Tibial nerve (tissue), 4 donors: ENCODE data around the gene TTC16. TPM values are rescaled to one million over a fixed set of nuclear protein-coding genes. Genes with fewer than 3 reads are reported as not detected.
A peak's percentile ranks its signal among the peaks of the same experiment; 100 is the strongest.

Experiments used
- DNase-seq, 2 donors: peaks; one replicate each; pipeline ENCODE4 v3.0.0-alpha.2; 2019; ENCODE audit warnings: low spot score in 2 of 2
- H3K27ac ChIP-seq, 4 donors: fragments of 200-600 bp; sonication (generic) in 3 of 4; one replicate each; pipeline ENCODE4 v1.5.1; 2017 to 2019; ENCODE audit warnings: mild to moderate bottlenecking in 1 of 4
- H3K27me3 ChIP-seq, 2 donors: fragments of 200-600 bp; sonication (generic) in 1 of 2; one replicate each; pipeline versions ENCODE4 v1.5.1 to v1.6.0; 2017 to 2019
- H3K36me3 ChIP-seq, 3 donors: fragments of 200-600 bp; sonication (generic); one replicate each; pipeline ENCODE4 v1.5.1; 2018 to 2019
- H3K4me1 ChIP-seq, 4 donors: fragments of 200-600 bp; sonication (generic) in 3 of 4; one replicate each; pipeline ENCODE4 v1.5.1; 2017 to 2019
- H3K4me3 ChIP-seq, 4 donors: fragments of 200-600 bp; sonication (generic) in 3 of 4; one replicate each; pipeline ENCODE4 v1.5.1; 2017 to 2019; ENCODE audit warnings: mild to moderate bottlenecking in 1 of 4, moderate library complexity in 1 of 4
- H3K9me3 ChIP-seq, 4 donors: fragments of 200-600 bp; sonication (generic) in 3 of 4; one replicate each; pipeline ENCODE4 v1.5.1; 2017 to 2019
- CTCF ChIP-seq, 5 experiments: fragments of 200-600 bp in 3 of 5; fragments of 450-650 bp in 2 of 5; sonication (generic) in 3 of 5; IDR thresholded peaks; one replicate each; pipeline ENCODE4 v1.5.1; 2016 to 2019; ENCODE audit warnings: antibody characterized with exemption in 5 of 5, mild to moderate bottlenecking in 3 of 5, moderate library complexity in 2 of 5
- EP300 ChIP-seq, 2 donors: sonication (generic); formaldehyde crosslinking; IDR thresholded peaks; one replicate each; pipeline ENCODE4 v1.6.1; 2017; ENCODE audit warnings: antibody characterized with exemption in 2 of 2, mild to moderate bottlenecking in 1 of 2
- POLR2A ChIP-seq, 2 donors: fragments of 450-650 bp; IDR thresholded peaks; one replicate each; pipeline ENCODE4 v1.6.1; 2017; ENCODE audit warnings: antibody characterized with exemption in 2 of 2, mild to moderate bottlenecking in 2 of 2, moderate library complexity in 2 of 2
- WGBS, 2 donors: methylation state at CpG; one replicate each; pipeline ENCODE4 v1.1.5; 2018; 5-methylcytosine and 5-hydroxymethylcytosine counted together
- total RNA-seq, 4 donors: library from RNA; depleted of rRNA; stranded (reverse); fragments of >200 nt; gene quantifications; one replicate each; pipeline ENCODE4 v1.1.0, GENCODE V29; 2016

TTC16 gene
- total RNA-seq, 4 donors from 2014 or later = 0.30 TPM; not detected in 3

DNA sequence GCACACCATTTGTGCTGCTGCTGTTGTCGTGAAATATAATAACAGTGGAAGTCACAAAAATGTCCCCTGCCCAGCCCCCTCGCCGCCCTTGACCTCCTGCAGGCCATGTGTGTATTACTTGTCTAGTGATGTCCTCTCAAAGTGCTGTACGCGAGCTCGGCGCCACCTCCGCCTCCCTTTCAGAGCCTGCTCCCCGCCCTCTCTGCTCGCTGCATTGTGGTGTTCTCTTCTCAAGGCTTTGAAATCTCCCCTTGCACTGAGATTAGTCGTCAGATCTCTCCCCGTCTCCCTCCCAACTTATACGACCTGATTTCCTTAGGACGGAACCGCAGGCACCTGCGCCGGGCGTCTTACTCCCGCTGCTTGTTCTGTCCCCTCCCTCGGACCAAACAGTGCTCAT lies 23.8 kb upstream of the TTC16 start:
- WGBS, 2 donors = 75 to 77% methylated on average over 20 of the region's 20 CpGs
- TF ChIP-seq POLR2A (IDR thresholded peaks at IDR 0.05) (no peak), CTCF (IDR thresholded peaks at IDR 0.05) (no peak), EP300 (IDR thresholded peaks at IDR 0.05) (no peak)
- DNase-seq = no peak
- no peaks in the 10 kb centered on the region for H3K27me3 ChIP-seq
- peaks cover 0 to 68% (median 0%) of the 10 kb centered on the region in 3 donors for H3K36me3 ChIP-seq
- no peak overlapping the region for H3K27ac ChIP-seq
- H3K9me3 ChIP-seq = no peaks in the 10 kb centered on the region
- H3K4me3 ChIP-seq = no peak overlapping the region
- H3K4me1 ChIP-seq = peaks cover 0 to 9% (median 0%) of the 10 kb centered on the region in 4 donors

- DNase-seq = no peak
- Histone ChIP-seq H3K4me1 (peaks cover 0 to 9% (median 0%) of the 10 kb centered on the region in 4 donors), H3K9me3 (no peaks in the 10 kb centered on the region), H3K27me3 (no peaks in the 10 kb centered on the region), H3K4me3 (no peak overlapping the region), H3K27ac (no peak overlapping the region), H3K36me3 (peaks cover 0 to 57% (median 0%) of the 10 kb centered on the region in 3 donors)
- whole genome bisulfite sequencing, 2 donors = 83 to 91% methylated on average over 10 of the region's 10 CpGs
- TF ChIP-seq EP300 (IDR thresholded peaks at IDR 0.05) (no peak), CTCF (IDR thresholded peaks at IDR 0.05) (no peak), POLR2A (IDR thresholded peaks at IDR 0.05) (no peak)
These were observed 22.7 kb upstream of the TTC16 start for GRCh38 chr9:127693143-127693542.

DNA sequence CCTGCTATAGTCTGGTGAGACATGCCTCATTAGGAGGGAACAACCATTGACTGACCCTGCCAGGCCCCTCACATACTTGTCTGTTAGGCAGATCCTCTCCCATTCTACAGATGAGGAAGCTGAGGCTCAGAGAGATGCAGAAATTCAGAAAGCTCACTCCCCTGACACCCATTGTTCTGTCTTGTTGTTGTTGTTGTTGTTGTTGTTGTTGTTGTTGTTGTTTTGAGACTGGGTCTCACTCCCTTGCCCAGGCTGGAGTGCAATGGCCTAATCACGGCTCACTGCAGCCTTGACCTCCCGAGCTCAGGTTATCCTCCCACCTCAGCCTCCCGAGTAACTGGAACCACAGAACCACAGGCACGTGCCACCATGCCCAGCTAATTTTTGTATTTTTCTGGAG lies 22.2 kb upstream of the TTC16 start:
- peaks cover 0 to 12% (median 0%) of the 10 kb centered on the region in 4 donors for H3K4me1 ChIP-seq
- no peak overlapping the region for H3K27ac ChIP-seq
- WGBS, 2 donors = 86 to 91% methylated on average over 4 of the region's 4 CpGs
- H3K27me3 ChIP-seq = no peaks in the 10 kb centered on the region
- H3K36me3 ChIP-seq = peaks cover 0 to 52% (median 0%) of the 10 kb centered on the region in 3 donors
- DNase-seq = no peak
- TF ChIP-seq CTCF (IDR thresholded peaks at IDR 0.05) (no peak), EP300 (IDR thresholded peaks at IDR 0.05) (no peak), POLR2A (IDR thresholded peaks at IDR 0.05) (no peak)
- H3K4me3 ChIP-seq = no peak overlapping the region
- H3K9me3 ChIP-seq = no peaks in the 10 kb centered on the region

DNA sequence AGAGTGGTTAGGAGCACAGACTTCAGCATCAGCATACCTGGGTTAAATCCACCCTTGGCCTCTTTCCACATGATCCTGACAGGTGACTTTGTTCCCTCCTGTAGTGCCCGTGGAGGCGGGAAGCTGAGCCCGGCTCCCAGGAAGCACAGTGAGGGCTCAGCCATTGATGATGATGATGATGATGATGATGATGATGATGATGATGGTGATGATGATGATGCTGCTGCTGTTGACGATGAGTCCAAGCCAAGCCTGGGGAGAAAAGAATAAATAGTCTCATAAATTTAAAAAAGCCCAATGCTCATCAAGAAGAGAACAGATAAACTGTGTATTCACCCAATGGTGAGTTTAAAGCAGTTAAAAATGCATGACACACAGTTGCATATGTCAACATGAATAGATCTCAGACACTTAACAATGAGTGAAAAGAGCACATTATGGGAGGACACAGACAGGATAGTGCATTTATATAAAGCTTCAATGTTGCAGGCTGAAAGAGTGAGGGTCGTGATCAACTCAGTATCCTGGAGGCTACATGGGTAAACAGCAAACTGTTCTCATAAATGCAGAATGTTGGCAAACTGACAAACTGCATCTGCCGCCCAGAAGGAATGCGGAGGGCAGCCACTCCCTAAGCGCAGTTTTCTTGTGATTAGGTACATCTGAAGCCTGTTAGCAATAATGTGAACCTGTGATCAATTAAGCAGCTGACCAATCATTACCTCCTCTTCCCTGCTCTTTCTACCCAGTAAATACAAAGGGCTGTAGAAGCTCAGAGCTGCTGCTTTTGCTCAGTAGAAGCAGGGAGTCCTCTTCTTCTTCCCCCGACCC lies 20.8 kb upstream of the TTC16 start:
- Histone ChIP-seq H3K4me3 (no peak overlapping the region), H3K4me1 (peaks cover 0 to 25% (median 3%) of the 10 kb centered on the region in 4 donors), H3K36me3 (peaks cover 0 to 38% (median 0%) of the 10 kb centered on the region in 3 donors), H3K9me3 (no peaks in the 10 kb centered on the region), H3K27ac (peak overlapping the region in 2 of 4 donors; percentile 34 to 50), H3K27me3 (no peaks in the 10 kb centered on the region)
- no peak for TF ChIP-seq POLR2A (IDR thresholded peaks at IDR 0.05)
- no peak for TF ChIP-seq CTCF (IDR thresholded peaks at IDR 0.05)
- no peak for TF ChIP-seq EP300 (IDR thresholded peaks at IDR 0.05)
- DNase-seq = no peak
- WGBS, 2 donors = 47 to 56% methylated on average over 9 of the region's 9 CpGs

DNA sequence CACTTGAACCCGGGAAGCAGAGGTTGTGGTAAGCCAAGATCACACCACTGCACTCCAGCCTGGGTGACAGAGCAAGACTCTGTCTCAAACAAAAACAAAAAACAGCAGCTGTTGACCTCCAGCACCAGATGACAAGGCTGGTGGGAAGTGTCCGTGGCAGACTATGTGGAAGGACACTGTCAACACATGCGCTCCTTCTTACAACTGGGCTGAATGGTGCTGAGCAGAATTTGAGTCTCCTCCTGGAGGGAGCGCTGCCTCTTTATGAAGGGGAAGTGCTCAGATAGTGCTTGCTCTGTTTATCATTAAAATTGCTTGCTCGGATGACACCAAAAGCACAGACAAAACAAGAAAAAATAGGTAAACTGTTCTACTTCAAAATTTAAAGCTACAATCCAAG lies 18.3 kb upstream of the TTC16 start:
- Histone ChIP-seq H3K4me1 (peaks cover 0 to 26% (median 3%) of the 10 kb centered on the region in 4 donors), H3K9me3 (no peaks in the 10 kb centered on the region), H3K27ac (no peak overlapping the region), H3K27me3 (no peaks in the 10 kb centered on the region), H3K4me3 (no peak overlapping the region), H3K36me3 (peaks cover 0 to 16% (median 0%) of the 10 kb centered on the region in 3 donors)
- no peak for DNase-seq
- TF ChIP-seq CTCF (IDR thresholded peaks at IDR 0.05) = no peak
- WGBS, 2 donors = 74 to 76% methylated on average over 5 of the region's 5 CpGs
